HG03064 (cell line): ENCODE data around the gene P2RX3.

Experiments
- ATAC-seq: cut with Tn5 transposase; IDR thresholded peaks from one replicate; pipeline ENCODE4 v1.9.1; 2021; ENCODE audit warnings: low read depth; ENCODE audit not compliant: unreplicated experiment

The P2RX3 gene

GRCh38 chr11:57414612-57415212, 76.6 kb downstream of the P2RX3 start:
- no peak for ATAC-seq

DNA sequence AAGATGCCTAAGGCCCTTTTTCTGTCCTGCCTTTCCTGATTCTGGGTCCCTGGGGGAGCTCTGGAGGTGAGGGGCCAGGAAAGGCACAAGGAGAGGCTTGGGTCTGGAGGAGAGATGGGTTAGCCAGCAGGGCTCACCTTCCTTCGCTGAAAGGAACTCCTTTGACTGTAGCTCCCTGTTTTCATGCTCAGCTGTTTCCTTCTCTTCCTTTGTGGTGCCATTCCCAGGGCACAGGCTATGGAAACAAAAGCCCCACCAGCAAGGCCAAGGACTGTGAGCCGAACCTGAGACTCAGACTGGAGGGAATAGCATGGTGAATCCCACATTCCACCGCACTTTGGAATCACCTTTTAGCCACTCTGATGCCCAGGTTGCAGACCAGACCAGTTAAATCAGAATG, 78.3 kb downstream of the P2RX3 start:
- ATAC-seq = no peak

DNA sequence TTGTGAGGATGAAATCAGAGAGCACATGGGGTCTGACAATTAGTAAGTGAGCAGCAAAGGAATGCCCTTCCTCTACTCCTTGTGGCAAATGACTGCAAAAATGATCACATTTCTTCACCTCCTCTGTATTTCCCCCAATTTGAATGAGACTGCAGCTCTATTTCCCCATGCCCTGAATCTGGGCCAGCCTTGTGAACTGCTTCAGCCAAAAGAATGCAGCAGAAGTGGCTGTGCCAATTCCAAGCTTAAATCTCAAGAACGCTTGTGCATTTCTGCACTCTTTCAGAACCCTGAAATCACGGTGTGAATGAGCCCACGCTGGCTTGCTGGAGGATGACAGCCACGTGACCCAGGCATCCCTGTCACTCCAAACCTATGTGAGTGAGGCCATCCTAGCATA, 78.9 kb downstream of the P2RX3 start:
- no peak for ATAC-seq

- no peak for ATAC-seq
Measured at GRCh38 chr11:57418131-57418530, 80.0 kb downstream of the P2RX3 start.

DNA sequence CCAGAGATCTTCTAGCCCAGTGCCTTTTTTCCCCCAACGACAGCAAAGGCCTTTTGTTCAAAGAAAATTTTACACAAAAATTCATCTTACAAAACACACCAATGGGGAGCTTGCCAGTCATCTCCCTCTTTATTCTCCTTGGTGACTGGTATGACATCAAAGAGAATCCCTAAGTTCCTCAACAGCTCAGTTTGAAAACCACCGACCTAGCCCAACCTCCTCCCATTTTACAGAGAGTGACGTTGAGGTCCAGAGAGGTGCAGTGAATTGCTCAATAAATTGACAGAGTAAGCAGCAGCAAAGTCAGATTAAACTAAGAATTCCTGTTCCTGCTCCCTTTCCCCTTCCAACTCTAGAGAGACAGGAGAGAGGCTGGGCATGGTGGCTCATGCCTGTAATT, 81.0 kb downstream of the P2RX3 start:
- no peak for ATAC-seq

DNA sequence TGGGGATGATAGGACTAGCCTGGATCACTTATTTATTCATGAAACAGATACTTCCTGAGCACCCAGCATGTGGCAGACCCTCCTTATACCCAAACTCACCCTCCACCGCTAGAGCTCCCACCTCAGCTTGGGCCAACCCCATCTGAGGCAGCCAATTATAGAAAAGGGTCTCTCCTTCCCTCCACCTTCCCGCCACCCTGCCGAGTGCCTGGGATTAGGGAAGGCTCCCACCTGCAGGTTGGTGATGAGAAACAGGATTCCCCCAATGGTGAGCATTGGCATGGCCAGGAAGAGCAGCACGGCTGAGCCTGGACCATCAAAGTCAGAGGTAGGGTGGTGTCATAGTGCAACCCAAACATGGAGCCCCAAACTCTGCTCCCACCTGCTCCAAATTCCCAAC, 82.9 kb downstream of the P2RX3 start:
- ATAC-seq = no peak

DNA sequence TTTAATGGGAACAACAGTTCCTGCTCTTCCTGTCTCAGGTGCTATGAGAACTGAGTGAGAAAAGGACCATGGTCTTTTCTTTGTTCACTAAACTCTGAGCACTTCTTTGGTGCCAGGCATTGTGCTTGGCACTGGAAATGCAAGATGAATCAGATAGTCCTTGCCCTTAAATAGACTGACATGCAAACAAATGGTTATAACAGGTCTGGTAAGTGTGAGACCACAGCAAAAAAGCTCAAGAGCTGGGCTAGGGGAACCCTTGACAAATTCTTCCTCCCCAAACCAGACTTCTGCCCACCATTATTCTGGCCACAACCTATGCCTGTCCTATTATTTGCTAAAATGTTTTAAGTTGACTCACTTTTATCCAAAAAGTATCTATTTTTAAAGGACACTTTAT, 83.7 kb downstream of the P2RX3 start:
- ATAC-seq = no peak
